ENCODE measurements around the gene POM121L12.

The POM121L12 gene

DNA sequence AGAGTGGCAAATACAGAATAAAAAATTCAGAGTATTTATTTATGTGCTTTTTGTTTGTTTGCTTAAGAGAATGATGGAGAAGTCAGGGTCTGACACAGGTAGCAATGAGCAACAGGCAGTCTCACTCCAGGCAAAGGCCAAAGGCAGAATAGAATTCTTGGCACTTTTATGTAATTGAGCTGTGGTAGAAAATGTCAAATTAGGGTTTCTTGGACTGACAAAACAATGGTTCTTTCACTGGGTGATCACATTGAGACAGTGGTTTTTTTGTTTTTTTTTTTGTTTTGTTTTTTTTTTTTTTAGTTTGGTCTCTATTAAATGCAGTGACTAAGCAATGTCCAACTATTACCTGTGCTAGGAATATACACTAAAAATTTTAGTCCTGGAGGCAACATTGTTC is 27.4 kb downstream of the POM121L12 start:
- no peaks in the 10 kb centered on the region for H3K27me3 Mint-ChIP-seq
- no peak overlapping the region for H3K4me3 Mint-ChIP-seq
- H3K9me3 Mint-ChIP-seq, result peaks cover 31% of the 10 kb centered on the region
- no peak for DNase-seq
- H3K36me3 Mint-ChIP-seq (ENCODE audit: low read depth), result no peaks in the 10 kb centered on the region
- H3K4me1 Mint-ChIP-seq (ENCODE audit: low read depth), result no peaks in the 10 kb centered on the region
- H3K27ac Mint-ChIP-seq, result no peak overlapping the region

DNA sequence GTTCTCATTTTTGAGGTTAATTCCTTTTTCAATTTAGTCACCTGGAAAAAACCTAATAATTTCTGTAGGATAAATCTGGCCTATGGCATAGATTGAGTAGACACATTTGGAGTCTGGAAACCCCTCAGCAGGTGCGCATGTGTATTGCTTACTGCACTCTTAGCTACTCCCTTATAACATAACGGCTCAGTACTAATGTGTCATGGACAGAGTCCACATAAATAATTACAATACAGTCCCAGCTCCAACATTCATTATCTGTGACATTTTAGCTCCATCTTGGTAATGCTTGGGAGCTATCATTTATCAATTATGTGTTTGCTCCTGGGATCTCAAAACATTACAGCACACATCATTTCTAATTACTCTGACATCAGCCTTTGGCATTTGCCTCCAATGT is 33.2 kb downstream of the POM121L12 start:
- no peaks in the 10 kb centered on the region for H3K36me3 Mint-ChIP-seq (ENCODE audit: low read depth)
- peaks cover 22% of the 10 kb centered on the region for H3K9me3 Mint-ChIP-seq
- H3K4me1 Mint-ChIP-seq (ENCODE audit: low read depth), result no peaks in the 10 kb centered on the region
- no peak overlapping the region for H3K4me3 Mint-ChIP-seq
- no peak for DNase-seq
- H3K27me3 Mint-ChIP-seq, result no peaks in the 10 kb centered on the region
- H3K27ac Mint-ChIP-seq, result no peak overlapping the region

DNA sequence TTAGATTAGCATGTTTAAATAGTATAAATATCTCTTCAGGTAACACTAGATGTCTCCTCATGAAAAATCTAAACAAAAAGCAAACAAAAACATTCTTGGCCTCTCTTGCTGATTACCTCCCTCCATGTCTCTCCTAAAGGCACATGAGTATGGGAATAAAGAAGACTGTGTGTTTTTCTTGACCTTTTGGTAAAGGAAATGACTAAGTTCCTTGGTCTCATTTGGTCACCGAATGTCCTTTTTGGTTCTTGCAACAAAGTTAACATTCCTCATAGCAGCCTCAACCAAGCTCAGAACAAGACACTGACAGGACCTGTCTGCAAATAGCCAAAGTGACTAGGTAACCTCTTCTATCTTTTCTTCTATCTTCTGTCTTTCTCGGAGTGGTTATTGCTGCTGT is 35.5 kb downstream of the POM121L12 start:
- no peak overlapping the region for H3K27ac Mint-ChIP-seq
- H3K4me1 Mint-ChIP-seq (ENCODE audit: low read depth), result no peaks in the 10 kb centered on the region
- peaks cover 19% of the 10 kb centered on the region for H3K9me3 Mint-ChIP-seq
- H3K27me3 Mint-ChIP-seq, result no peaks in the 10 kb centered on the region
- H3K4me3 Mint-ChIP-seq, result no peak overlapping the region
- H3K36me3 Mint-ChIP-seq (ENCODE audit: low read depth), result no peaks in the 10 kb centered on the region
- no peak for DNase-seq
